ENCODE results near the gene DOCK2. TPM values are rescaled to one million over a fixed set of nuclear protein-coding genes. Genes with fewer than 3 reads are reported as not detected.

DOCK2 gene
- total and polyA plus RNA-seq, 2 donors (not counting 1 experiment from before 2014, with no cell fraction given): 1.1 to 8.9 TPM

DNA sequence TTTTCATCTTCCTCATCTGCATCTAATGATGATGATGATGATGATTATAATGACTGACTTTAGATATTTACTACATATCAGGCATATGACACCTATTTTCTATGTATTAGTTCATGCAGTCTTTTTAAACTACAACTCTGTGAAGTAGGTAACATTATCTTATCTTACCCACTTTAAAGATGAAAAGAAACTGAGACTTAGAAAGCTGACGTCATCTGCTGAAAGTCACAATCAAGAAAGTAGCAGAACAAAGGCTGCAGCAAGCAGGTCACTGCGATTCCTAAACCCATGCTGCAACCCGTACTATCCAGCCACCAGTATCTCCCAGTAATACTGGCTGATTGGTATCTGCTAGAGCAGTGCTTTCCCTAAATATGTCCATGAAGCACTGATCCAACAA lies 383.3 kb downstream of the DOCK2 start:
- H3K9me3 ChIP-seq (ENCODE audit: control insufficient read depth, insufficient read depth, low read depth, low read length): no peaks in the 10 kb centered on the region
- no peak overlapping the region for H3K4me3 ChIP-seq (replicated peaks in 1 of 4; ENCODE audit: control extremely low read depth in 1 of 4, insufficient read depth in 1 of 4, low read depth in 3 of 4, low read length in 4 of 4)
- no peak overlapping the region for H2AFZ ChIP-seq (ENCODE audit: low read length)
- TF ChIP-seq EZH2 (IDR thresholded peaks at IDR 0.05; ENCODE audit: low read length, missing control alignments): no peak
- TF ChIP-seq CTCF (conservative IDR thresholded peaks at IDR 0.05 in 1 of 2, IDR thresholded peaks at IDR 0.05 in 1 of 2; ENCODE audit: low read depth in 1 of 2, low read length in 2 of 2): no peak
- H3K4me1 ChIP-seq (ENCODE audit: control insufficient read depth, extremely low read depth, insufficient read depth, low read length): no peaks in the 10 kb centered on the region
- H4K20me1 ChIP-seq (ENCODE audit: control insufficient read depth, extremely low read depth, insufficient read depth, low read length): no peaks in the 10 kb centered on the region
- H3K27ac ChIP-seq (ENCODE audit: insufficient read depth, low read length): no peak overlapping the region
- H3K27me3 ChIP-seq (ENCODE audit: control insufficient read depth, insufficient read depth, low read length): no peaks in the 10 kb centered on the region
- H3K4me2 ChIP-seq (ENCODE audit: extremely low read depth, insufficient read depth, low read length): no peak overlapping the region
- H3K9ac ChIP-seq (ENCODE audit: insufficient read depth, low read length): no peak overlapping the region
- no peak for DNase-seq (ENCODE audit: low read depth in 2 of 2)
- H3K36me3 ChIP-seq (ENCODE audit: control insufficient read depth, insufficient read depth, low read length): no peaks in the 10 kb centered on the region
- H3K79me2 ChIP-seq (ENCODE audit: control insufficient read depth, insufficient read depth, low read length): no peaks in the 10 kb centered on the region

DNA sequence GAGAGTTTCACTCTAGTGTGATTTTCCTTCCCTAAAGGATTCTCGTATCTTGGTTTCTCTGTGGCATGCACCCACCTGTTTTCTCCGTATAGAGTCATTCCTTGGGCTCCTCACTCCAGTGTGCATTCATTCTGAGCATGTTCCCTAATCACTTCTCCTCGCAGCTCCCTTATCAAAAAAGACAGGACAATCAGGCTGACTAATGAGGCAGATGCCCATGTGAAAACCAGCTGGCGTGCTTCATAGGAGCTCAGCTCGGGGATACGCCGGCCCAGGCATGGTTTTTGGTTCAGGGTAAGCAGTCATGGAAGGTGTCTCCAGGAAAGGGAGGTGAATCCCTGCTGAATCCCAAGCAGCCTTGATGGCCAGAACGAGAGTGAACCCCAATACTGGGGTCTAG lies 384.4 kb downstream of the DOCK2 start:
- no peaks in the 10 kb centered on the region for H3K27me3 ChIP-seq (ENCODE audit: control insufficient read depth, insufficient read depth, low read length)

DNA sequence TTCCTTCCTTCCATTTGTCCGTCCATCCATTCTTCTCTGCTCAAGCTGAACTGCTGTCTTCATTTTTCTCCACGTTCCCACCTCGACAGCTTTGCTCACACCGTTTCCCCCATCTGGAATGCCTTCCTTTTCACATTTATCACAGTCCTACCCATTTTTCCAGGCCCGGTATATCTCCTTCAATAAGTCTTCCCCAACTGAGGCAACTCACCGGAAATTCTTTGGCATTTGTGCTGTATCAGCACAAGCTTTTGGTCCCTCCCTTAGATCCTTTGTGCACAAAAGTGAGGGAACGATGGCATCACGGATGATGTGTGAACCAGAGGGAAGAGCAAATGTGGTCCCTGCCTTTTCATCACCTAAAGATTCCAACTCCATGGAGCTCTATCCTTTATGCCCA lies 388.8 kb downstream of the DOCK2 start:
- no peak overlapping the region for H3K9ac ChIP-seq (ENCODE audit: insufficient read depth, low read length)
- no peak overlapping the region for H3K4me2 ChIP-seq (ENCODE audit: extremely low read depth, insufficient read depth, low read length)
- no peak overlapping the region for H3K4me3 ChIP-seq (replicated peaks in 1 of 4; ENCODE audit: control extremely low read depth in 1 of 4, insufficient read depth in 1 of 4, low read depth in 3 of 4, low read length in 4 of 4)

More for the DNA sequence above, 384.4 kb downstream of the DOCK2 start:
- no peak for TF ChIP-seq CTCF (conservative IDR thresholded peaks at IDR 0.05 in 1 of 2, IDR thresholded peaks at IDR 0.05 in 1 of 2; ENCODE audit: low read depth in 1 of 2, low read length in 2 of 2)
- TF ChIP-seq EZH2 (IDR thresholded peaks at IDR 0.05; ENCODE audit: low read length, missing control alignments): no peak
- Histone ChIP-seq H3K4me1 (ENCODE audit: control insufficient read depth, extremely low read depth, insufficient read depth, low read length) (no peaks in the 10 kb centered on the region), H3K4me2 (ENCODE audit: extremely low read depth, insufficient read depth, low read length) (no peak overlapping the region), H3K27ac (ENCODE audit: insufficient read depth, low read length) (no peak overlapping the region), H3K79me2 (ENCODE audit: control insufficient read depth, insufficient read depth, low read length) (no peaks in the 10 kb centered on the region), H4K20me1 (ENCODE audit: control insufficient read depth, extremely low read depth, insufficient read depth, low read length) (no peaks in the 10 kb centered on the region), H2AFZ (ENCODE audit: low read length) (no peak overlapping the region), H3K4me3 (replicated peaks in 1 of 4; ENCODE audit: control extremely low read depth in 1 of 4, insufficient read depth in 1 of 4, low read depth in 3 of 4, low read length in 4 of 4) (no peak overlapping the region), H3K9me3 (ENCODE audit: control insufficient read depth, insufficient read depth, low read depth, low read length) (no peaks in the 10 kb centered on the region), H3K9ac (ENCODE audit: insufficient read depth, low read length) (no peak overlapping the region), H3K36me3 (ENCODE audit: control insufficient read depth, insufficient read depth, low read length) (no peaks in the 10 kb centered on the region)
- DNase-seq (ENCODE audit: low read depth in 2 of 2): no peak

More for the DNA sequence above, 388.8 kb downstream of the DOCK2 start:
- Histone ChIP-seq H3K4me1 (ENCODE audit: control insufficient read depth, extremely low read depth, insufficient read depth, low read length) (no peaks in the 10 kb centered on the region), H3K36me3 (ENCODE audit: control insufficient read depth, insufficient read depth, low read length) (no peaks in the 10 kb centered on the region), H4K20me1 (ENCODE audit: control insufficient read depth, extremely low read depth, insufficient read depth, low read length) (no peaks in the 10 kb centered on the region), H3K79me2 (ENCODE audit: control insufficient read depth, insufficient read depth, low read length) (no peaks in the 10 kb centered on the region), H3K9me3 (ENCODE audit: control insufficient read depth, insufficient read depth, low read depth, low read length) (no peaks in the 10 kb centered on the region), H2AFZ (ENCODE audit: low read length) (no peak overlapping the region), H3K27ac (ENCODE audit: insufficient read depth, low read length) (no peak overlapping the region), H3K27me3 (ENCODE audit: control insufficient read depth, insufficient read depth, low read length) (no peaks in the 10 kb centered on the region)
- DNase-seq (ENCODE audit: low read depth in 2 of 2): no peak
- TF ChIP-seq CTCF (conservative IDR thresholded peaks at IDR 0.05 in 1 of 2, IDR thresholded peaks at IDR 0.05 in 1 of 2; ENCODE audit: low read depth in 1 of 2, low read length in 2 of 2) (no peak), EZH2 (IDR thresholded peaks at IDR 0.05; ENCODE audit: low read length, missing control alignments) (no peak)

Data from fibroblast of lung (primary cell).